SK-N-SH treated with all-trans-retinoic acid at 6 μM for 48 hours (cell line): ENCODE data around the gene CLCNKA.
"Not testable (repeated sequence)": the region's sequence is repeated elsewhere in the genome, so short reads cannot be mapped to it uniquely, and the experiment has no call there.

ENCODE experiments used
- ATAC-seq: fragments of 200-7000 bp; cut with Tn5 transposase; 3 replicates; pipeline ENCODE4 v1.9.1; 2020; ENCODE audit warnings: mild to moderate bottlenecking, moderate library complexity
- ARNTL ChIP-seq: fragments of 450-650 bp; formaldehyde crosslinking; IDR thresholded peaks from 2 replicates; pipeline ENCODE4 v1.5.0; 2020; ENCODE audit warnings: low read depth, mild to moderate bottlenecking, moderate library complexity, borderline replicate concordance
- BACH2 ChIP-seq: fragments of 250-450 bp; sonication (Bioruptor Pico); IDR thresholded peaks from 2 replicates; pipeline ENCODE4 v1.9.0; 2021; ENCODE audit warnings: mild to moderate bottlenecking, borderline replicate concordance
- CSDC2 ChIP-seq: fragments of 250-450 bp; sonication (Bioruptor Pico); IDR thresholded peaks from 2 replicates; pipeline ENCODE4 v1.5.0; 2020; ENCODE audit warnings: mild to moderate bottlenecking, moderate library complexity
- ESRRG ChIP-seq: fragments of 250-450 bp; sonication (Bioruptor Pico); IDR thresholded peaks from 2 replicates; pipeline ENCODE4 v1.6.1; 2021; ENCODE audit warnings: mild to moderate bottlenecking
- RARB ChIP-seq: fragments of 250-450 bp; sonication (Bioruptor Pico); IDR thresholded peaks from 2 replicates; pipeline ENCODE4 v1.8.0; 2021; ENCODE audit warnings: mild to moderate bottlenecking, moderate library complexity
- SNAI2 ChIP-seq: fragments of 250-450 bp; sonication (Bioruptor Pico); IDR thresholded peaks from 2 replicates; pipeline ENCODE4 v1.5.0; 2020; ENCODE audit warnings: mild to moderate bottlenecking, moderate library complexity
- TCF4 ChIP-seq: fragments of 250-450 bp; sonication (Bioruptor Pico); IDR thresholded peaks from 2 replicates; pipeline ENCODE4 v1.8.0; 2021; ENCODE audit warnings: mild to moderate bottlenecking, moderate library complexity, borderline replicate concordance
- TOX ChIP-seq: fragments of 250-450 bp; sonication (Bioruptor Pico); IDR thresholded peaks from 2 replicates; pipeline ENCODE4 v1.8.0; 2021; ENCODE audit warnings: mild to moderate bottlenecking, moderate library complexity, borderline replicate concordance
- ZC3H10 ChIP-seq: fragments of 250-450 bp; sonication (Bioruptor Pico); IDR thresholded peaks from 2 replicates; pipeline ENCODE4 v1.5.1; 2021; ENCODE audit warnings: mild to moderate bottlenecking, moderate library complexity
- ZFP30 ChIP-seq: fragments of 450-650 bp; formaldehyde crosslinking; IDR thresholded peaks from 2 replicates; pipeline ENCODE4 v1.5.0; 2022; ENCODE audit warnings: mild to moderate bottlenecking, moderate library complexity
- ZNF70 ChIP-seq: fragments of 450-650 bp; formaldehyde crosslinking; IDR thresholded peaks from 2 replicates; pipeline ENCODE4 v1.5.0; 2020; ENCODE audit warnings: mild to moderate bottlenecking, moderate library complexity
- ZNF8 ChIP-seq: fragments of 450-650 bp; formaldehyde crosslinking; IDR thresholded peaks from 2 replicates; pipeline ENCODE4 v1.5.0; 2020; ENCODE audit warnings: mild to moderate bottlenecking, moderate library complexity
- TF ChIP-seq, protein P1 (sequence below): fragments of 250-450 bp; sonication (Bioruptor Pico); IDR thresholded peaks from 2 replicates; pipeline ENCODE4 v1.5.0; 2020; ENCODE audit warnings: mild to moderate bottlenecking, moderate library complexity
- TF ChIP-seq, protein P2 (sequence below): fragments of 250-450 bp; sonication (Bioruptor Pico); IDR thresholded peaks from 2 replicates; pipeline ENCODE4 v1.5.1; 2021; ENCODE audit warnings: mild to moderate bottlenecking, moderate library complexity
- TF ChIP-seq, protein P3 (sequence below): fragments of 250-450 bp; sonication (Bioruptor Pico); IDR thresholded peaks from 2 replicates; pipeline ENCODE4 v1.5.1; 2020; ENCODE audit warnings: low read depth, mild to moderate bottlenecking, moderate library complexity

The CLCNKA gene

DNA sequence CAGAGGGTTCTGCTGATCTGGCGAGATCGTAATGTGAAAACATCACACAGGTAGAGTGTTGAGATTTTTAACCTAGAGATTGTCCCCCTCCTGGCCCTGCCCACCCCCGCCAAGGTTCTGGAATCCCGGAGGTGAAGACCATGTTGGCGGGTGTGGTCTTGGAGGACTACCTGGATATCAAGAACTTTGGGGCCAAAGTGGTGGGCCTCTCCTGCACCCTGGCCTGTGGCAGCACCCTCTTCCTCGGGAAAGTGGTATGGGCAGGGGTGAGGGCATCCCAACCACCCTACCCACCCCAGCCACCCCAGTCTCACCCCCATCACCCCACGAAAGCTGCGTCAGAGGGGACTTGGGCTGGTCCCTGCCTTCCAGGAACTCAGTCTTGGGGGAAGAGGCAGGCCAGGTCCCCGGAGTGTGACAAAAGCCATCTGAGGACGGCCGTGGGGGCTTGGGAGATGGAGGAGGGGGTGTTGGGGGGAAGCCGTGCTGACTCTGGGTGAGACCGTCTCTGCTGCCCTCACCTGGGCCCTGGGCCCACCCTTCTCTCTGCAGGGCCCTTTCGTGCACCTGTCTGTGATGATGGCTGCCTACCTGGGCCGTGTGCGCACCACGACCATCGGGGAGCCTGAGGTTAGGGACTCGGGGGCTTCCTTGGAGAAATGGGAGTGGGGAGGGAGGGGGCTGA, 26.1 kb downstream of the CLCNKA start:
- ATAC-seq, result no peak
- TF ChIP-seq ESRRG (CRISPR knock-in tag) (no peak), SNAI2 (CRISPR knock-in tag) (no peak), ZC3H10 (CRISPR knock-in tag) (no peak), CSDC2 (CRISPR knock-in tag) (no peak), ARNTL (CRISPR knock-in tag) (no peak)
- TF ChIP-seq, protein P1, sequence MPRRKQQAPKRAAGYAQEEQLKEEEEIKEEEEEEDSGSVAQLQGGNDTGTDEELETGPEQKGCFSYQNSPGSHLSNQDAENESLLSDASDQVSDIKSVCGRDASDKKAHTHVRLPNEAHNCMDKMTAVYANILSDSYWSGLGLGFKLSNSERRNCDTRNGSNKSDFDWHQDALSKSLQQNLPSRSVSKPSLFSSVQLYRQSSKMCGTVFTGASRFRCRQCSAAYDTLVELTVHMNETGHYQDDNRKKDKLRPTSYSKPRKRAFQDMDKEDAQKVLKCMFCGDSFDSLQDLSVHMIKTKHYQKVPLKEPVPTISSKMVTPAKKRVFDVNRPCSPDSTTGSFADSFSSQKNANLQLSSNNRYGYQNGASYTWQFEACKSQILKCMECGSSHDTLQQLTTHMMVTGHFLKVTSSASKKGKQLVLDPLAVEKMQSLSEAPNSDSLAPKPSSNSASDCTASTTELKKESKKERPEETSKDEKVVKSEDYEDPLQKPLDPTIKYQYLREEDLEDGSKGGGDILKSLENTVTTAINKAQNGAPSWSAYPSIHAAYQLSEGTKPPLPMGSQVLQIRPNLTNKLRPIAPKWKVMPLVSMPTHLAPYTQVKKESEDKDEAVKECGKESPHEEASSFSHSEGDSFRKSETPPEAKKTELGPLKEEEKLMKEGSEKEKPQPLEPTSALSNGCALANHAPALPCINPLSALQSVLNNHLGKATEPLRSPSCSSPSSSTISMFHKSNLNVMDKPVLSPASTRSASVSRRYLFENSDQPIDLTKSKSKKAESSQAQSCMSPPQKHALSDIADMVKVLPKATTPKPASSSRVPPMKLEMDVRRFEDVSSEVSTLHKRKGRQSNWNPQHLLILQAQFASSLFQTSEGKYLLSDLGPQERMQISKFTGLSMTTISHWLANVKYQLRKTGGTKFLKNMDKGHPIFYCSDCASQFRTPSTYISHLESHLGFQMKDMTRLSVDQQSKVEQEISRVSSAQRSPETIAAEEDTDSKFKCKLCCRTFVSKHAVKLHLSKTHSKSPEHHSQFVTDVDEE (CRISPR knock-in tag), result no peak

DNA sequence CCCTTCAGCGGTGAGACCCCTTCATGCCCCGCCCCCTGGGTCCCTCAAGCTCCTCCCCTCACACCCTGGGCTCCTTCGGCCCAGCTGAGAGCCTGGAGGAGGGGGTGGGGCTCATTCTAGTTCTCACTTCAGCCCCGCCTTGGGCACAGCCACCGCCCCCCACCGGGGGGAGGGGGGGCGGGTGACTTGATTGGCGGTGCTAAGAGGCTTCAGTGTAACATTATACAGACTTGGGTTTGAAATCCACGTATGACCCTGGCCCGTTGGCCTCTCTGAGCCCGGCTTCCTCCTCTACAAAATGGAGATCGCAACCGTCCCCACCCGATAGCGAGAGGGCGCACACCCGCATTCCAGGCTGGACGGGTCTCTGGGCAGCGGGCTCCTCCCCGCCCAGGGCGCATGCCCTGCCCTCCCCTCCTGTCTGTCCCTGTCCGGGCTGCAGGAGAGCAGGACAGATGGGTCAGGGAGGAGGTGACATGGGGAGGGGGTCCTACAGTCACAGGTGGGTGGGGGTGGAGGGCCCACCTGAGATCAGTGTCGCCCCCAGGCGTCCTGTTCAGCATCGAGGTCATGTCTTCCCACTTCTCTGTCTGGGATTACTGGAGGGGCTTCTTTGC, 26.8 kb downstream of the CLCNKA start:
- TF ChIP-seq RARB (CRISPR knock-in tag), result no peak
- no peak for TF ChIP-seq TOX (CRISPR knock-in tag)
- no peak for TF ChIP-seq CSDC2 (CRISPR knock-in tag)
- TF ChIP-seq ZC3H10 (CRISPR knock-in tag), result no peak
- TF ChIP-seq, protein P2, sequence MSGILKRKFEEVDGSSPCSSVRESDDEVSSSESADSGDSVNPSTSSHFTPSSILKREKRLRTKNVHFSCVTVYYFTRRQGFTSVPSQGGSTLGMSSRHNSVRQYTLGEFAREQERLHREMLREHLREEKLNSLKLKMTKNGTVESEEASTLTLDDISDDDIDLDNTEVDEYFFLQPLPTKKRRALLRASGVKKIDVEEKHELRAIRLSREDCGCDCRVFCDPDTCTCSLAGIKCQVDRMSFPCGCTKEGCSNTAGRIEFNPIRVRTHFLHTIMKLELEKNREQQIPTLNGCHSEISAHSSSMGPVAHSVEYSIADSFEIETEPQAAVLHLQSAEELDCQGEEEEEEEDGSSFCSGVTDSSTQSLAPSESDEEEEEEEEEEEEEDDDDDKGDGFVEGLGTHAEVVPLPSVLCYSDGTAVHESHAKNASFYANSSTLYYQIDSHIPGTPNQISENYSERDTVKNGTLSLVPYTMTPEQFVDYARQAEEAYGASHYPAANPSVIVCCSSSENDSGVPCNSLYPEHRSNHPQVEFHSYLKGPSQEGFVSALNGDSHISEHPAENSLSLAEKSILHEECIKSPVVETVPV (CRISPR knock-in tag), result no peak
- no peak for TF ChIP-seq ARNTL (CRISPR knock-in tag)
- ATAC-seq, result peak; percentile 79

DNA sequence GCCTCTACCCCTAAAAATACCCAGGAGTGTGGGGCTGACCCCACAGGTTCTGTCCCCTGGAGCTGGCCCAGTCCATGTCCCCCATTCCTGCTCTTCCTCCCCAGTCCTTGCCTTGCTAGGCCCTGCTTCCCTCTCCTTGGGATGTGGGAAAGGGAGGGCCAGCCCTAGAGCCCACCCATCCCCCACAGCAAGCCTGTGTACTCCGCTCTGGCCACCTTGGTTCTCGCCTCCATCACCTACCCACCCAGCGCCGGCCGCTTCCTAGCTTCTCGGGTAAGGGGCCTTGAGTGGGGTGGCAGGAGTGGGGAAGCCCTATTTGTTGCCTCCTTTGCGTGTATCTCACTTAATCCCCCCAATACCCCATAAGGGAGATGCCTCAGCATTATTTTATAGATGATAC, 28.5 kb downstream of the CLCNKA start:
- no peak for ATAC-seq
- TF ChIP-seq CSDC2 (CRISPR knock-in tag) (no peak), ZFP30 (CRISPR knock-in tag) (no peak), TOX (CRISPR knock-in tag) (no peak), BACH2 (CRISPR knock-in tag) (no peak), ZC3H10 (CRISPR knock-in tag) (no peak), ZNF70 (CRISPR knock-in tag) (no peak), SNAI2 (CRISPR knock-in tag) (no peak)
- TF ChIP-seq, protein P1 (CRISPR knock-in tag), result no peak

DNA sequence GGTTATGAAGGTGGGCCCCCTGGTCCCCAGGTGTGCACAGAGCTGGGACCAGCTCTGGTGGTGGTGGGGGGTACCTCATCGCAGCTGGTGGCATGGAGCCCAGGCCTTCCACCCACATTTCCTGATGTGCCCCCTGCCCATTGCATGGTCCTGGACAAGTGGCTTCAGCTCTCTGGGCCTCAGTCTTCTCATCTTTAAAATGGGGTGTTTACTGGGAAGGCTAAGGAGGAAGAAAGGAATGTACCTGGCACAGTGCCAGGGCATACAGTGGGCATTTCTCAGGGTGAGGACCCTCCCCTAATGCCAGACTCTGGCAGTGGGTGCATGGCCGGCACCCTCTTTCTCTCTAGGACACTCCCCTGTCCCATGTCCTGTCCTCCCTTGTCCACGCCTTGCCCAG, 29.2 kb downstream of the CLCNKA start:
- no peak for ATAC-seq

DNA sequence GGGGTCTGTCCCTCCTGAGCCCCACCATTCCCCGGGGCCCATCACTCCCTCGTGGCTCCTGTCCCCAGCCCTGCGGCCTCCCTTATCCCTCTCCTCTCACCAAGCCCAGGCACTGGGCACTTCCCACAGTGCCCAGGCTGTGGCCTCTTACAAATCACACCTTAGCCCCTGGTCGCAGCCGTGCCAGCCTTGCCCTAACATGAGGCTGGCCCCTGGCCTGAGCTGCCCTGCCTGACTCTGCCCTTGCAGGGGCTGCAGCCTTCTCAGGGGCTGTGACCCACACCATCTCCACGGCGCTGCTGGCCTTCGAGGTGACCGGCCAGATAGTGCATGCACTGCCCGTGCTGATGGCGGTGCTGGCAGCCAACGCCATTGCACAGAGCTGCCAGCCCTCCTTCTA, 30.1 kb downstream of the CLCNKA start:
- ATAC-seq, result not testable (repeated sequence)

More for the DNA sequence above, 29.2 kb downstream of the CLCNKA start:
- TF ChIP-seq ZFP30 (CRISPR knock-in tag), result no peak
- no peak for TF ChIP-seq TCF4
- TF ChIP-seq, protein P3, sequence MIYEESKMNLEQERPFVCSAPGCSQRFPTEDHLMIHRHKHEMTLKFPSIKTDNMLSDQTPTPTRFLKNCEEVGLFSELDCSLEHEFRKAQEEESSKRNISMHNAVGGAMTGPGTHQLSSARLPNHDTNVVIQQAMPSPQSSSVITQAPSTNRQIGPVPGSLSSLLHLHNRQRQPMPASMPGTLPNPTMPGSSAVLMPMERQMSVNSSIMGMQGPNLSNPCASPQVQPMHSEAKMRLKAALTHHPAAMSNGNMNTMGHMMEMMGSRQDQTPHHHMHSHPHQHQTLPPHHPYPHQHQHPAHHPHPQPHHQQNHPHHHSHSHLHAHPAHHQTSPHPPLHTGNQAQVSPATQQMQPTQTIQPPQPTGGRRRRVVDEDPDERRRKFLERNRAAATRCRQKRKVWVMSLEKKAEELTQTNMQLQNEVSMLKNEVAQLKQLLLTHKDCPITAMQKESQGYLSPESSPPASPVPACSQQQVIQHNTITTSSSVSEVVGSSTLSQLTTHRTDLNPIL (CRISPR knock-in tag), result no peak
- TF ChIP-seq BACH2 (CRISPR knock-in tag), result no peak
- TF ChIP-seq ZNF8 (CRISPR knock-in tag), result no peak
- no peak for TF ChIP-seq TOX (CRISPR knock-in tag)
- no peak for TF ChIP-seq RARB (CRISPR knock-in tag)
